Type B pancreatic cell (in vitro differentiated cells): ENCODE measurements around the gene TBC1D1. TPM values are rescaled to one million over a fixed set of nuclear protein-coding genes. Genes with fewer than 3 reads are reported as not detected.

Experiments used
- DNase-seq: peaks from one replicate; pipeline ENCODE4 v3.0.0; 2021; ENCODE audit warnings: mixed read lengths; ENCODE audit not compliant: unreplicated experiment; ENCODE audit errors: extremely low spot score
- H3K27ac Mint-ChIP-seq: 2 replicates; pipeline ENCODE4 v1.8.0; 2021; ENCODE audit warnings: mild to moderate bottlenecking, mixed read lengths
- H3K27me3 Mint-ChIP-seq: 2 replicates; pipeline ENCODE4 v1.8.0; 2021; ENCODE audit warnings: mixed read lengths
- H3K36me3 Mint-ChIP-seq: 2 replicates; pipeline ENCODE4 v1.8.0; 2021; ENCODE audit warnings: mixed read lengths
- H3K4me1 Mint-ChIP-seq: one replicate; pipeline ENCODE4 v1.8.0; 2021; ENCODE audit warnings: mixed read lengths; ENCODE audit not compliant: unreplicated experiment
- H3K4me3 Mint-ChIP-seq: 2 replicates; pipeline ENCODE4 v1.8.0; 2021; ENCODE audit warnings: mild to moderate bottlenecking, mixed read lengths
- H3K9me3 Mint-ChIP-seq: 2 replicates; pipeline ENCODE4 v1.8.0; 2021; ENCODE audit warnings: mixed read lengths
- total RNA-seq: library from RNA; stranded (reverse); gene quantifications from 2 replicates; pipeline ENCODE4 v1.2.1, GENCODE V29; 2021; ENCODE audit warnings: low replicate concordance
- TF ChIP-seq, protein P1 (sequence below): fragments of 200-600 bp; sonication (generic); conservative IDR thresholded peaks from 2 replicates; pipeline ENCODE4 v1.5.0; 2021; ENCODE audit warnings: antibody characterized with exemption, mild to moderate bottlenecking

The TBC1D1 gene
- total RNA-seq, 1 donor from 2014 or later = 110 TPM

- TF ChIP-seq, protein P1, sequence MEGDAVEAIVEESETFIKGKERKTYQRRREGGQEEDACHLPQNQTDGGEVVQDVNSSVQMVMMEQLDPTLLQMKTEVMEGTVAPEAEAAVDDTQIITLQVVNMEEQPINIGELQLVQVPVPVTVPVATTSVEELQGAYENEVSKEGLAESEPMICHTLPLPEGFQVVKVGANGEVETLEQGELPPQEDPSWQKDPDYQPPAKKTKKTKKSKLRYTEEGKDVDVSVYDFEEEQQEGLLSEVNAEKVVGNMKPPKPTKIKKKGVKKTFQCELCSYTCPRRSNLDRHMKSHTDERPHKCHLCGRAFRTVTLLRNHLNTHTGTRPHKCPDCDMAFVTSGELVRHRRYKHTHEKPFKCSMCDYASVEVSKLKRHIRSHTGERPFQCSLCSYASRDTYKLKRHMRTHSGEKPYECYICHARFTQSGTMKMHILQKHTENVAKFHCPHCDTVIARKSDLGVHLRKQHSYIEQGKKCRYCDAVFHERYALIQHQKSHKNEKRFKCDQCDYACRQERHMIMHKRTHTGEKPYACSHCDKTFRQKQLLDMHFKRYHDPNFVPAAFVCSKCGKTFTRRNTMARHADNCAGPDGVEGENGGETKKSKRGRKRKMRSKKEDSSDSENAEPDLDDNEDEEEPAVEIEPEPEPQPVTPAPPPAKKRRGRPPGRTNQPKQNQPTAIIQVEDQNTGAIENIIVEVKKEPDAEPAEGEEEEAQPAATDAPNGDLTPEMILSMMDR = no peak
Measured at GRCh38 chr4:37889849-37890800, 759 bp upstream of the TBC1D1 start.

GRCh38 chr4:37891260-37892159, 626 bp downstream of the TBC1D1 start:
- Mint-ChIP-seq H3K4me1 (no peaks in the 10 kb centered on the region), H3K27ac (peak overlapping the region; percentile 43), H3K27me3 (peaks cover 78% of the 10 kb centered on the region), H3K36me3 (no peaks in the 10 kb centered on the region), H3K9me3 (no peaks in the 10 kb centered on the region), H3K4me3 (peak overlapping the region; percentile 91)
- TF ChIP-seq, protein P1 = peak; percentile 21
- DNase-seq = no peak

More at GRCh38 chr4:37889849-37890800, 759 bp upstream of the TBC1D1 start:
- DNase-seq = no peak
- Mint-ChIP-seq H3K4me1 (no peaks in the 10 kb centered on the region), H3K27me3 (peaks cover 72% of the 10 kb centered on the region), H3K27ac (peak overlapping the region; percentile 31), H3K4me3 (peak overlapping the region; percentile 85), H3K9me3 (no peaks in the 10 kb centered on the region), H3K36me3 (no peaks in the 10 kb centered on the region)

DNA sequence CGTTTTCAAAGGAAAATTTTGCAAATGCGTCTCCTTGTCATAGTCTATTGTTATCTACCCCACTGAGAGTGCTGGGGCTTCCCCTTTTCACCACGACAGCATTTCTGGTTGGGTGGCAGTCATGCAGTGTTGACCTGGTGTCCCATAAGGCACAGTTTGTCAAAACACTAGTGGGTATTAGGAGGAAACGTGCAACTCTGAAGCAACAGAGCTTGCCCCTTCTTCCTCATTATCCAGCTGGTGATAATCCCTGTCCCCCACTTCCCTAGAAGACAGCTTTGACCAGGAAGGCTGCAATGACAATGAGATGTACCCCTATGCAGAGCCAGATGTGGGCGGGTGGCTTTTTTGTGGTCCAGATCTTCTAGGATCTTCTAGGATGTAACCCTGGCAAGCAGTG, 1.8 kb downstream of the TBC1D1 start:
- H3K4me3 Mint-ChIP-seq = peak overlapping the region; percentile 44
- peaks cover 82% of the 10 kb centered on the region for H3K27me3 Mint-ChIP-seq
- no peaks in the 10 kb centered on the region for H3K4me1 Mint-ChIP-seq
- no peaks in the 10 kb centered on the region for H3K36me3 Mint-ChIP-seq
- no peaks in the 10 kb centered on the region for H3K9me3 Mint-ChIP-seq
- DNase-seq = no peak
- TF ChIP-seq, protein P1 = no peak
- H3K27ac Mint-ChIP-seq = no peak overlapping the region

DNA sequence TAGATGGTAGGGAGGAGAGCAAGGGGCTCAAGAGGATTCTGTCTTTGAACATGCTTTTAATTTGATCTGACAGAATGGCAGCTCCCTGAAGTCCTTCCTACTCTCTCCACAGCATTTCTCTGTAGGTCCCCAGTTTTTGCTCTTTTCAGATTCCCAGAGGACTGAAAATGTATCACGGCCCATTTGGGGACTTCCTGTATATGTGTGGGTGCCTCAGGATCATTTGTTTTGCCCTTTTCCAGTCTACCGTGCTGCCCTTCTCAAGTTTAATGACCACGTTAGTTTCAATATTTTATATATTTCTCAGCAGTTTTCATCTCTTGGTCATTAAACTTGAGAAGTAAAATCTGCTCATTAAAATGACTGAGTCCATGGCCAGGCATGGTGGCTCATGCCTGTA, 2.3 kb downstream of the TBC1D1 start:
- TF ChIP-seq, protein P1 = no peak
- no peaks in the 10 kb centered on the region for H3K9me3 Mint-ChIP-seq
- H3K4me3 Mint-ChIP-seq = no peak overlapping the region
- no peak for DNase-seq
- no peaks in the 10 kb centered on the region for H3K4me1 Mint-ChIP-seq
- H3K36me3 Mint-ChIP-seq = no peaks in the 10 kb centered on the region
- H3K27ac Mint-ChIP-seq = no peak overlapping the region
- H3K27me3 Mint-ChIP-seq = peaks cover 77% of the 10 kb centered on the region

DNA sequence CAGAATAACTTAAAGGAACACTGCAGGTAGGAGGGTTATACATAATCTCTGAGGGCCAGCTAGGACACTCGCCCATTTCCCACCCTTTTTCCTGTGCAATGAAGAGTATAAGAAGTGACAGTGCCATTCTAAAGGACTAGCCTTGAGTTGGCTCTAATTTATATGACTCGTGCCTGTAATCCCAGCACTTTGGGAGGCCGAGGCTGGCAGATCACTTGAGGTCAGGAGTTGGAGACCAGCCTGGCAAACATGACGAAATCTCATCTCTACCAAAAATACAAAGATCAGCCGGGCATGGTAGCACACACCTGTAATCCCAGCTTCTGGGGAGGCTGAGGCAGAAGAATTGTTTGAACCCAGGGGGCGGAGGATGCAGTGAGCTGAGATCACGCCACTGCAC, 4.4 kb downstream of the TBC1D1 start:
- H3K9me3 Mint-ChIP-seq = no peaks in the 10 kb centered on the region
- no peak for DNase-seq
- no peak overlapping the region for H3K4me3 Mint-ChIP-seq
- no peak overlapping the region for H3K27ac Mint-ChIP-seq
- TF ChIP-seq, protein P1 = no peak
- H3K4me1 Mint-ChIP-seq = no peaks in the 10 kb centered on the region
- no peaks in the 10 kb centered on the region for H3K36me3 Mint-ChIP-seq
- H3K27me3 Mint-ChIP-seq = peaks cover 66% of the 10 kb centered on the region
